8988T (cell line): Measurements from ENCODE around the gene TNFSF4.

Source experiments
- DNase-seq: peaks from one replicate; pipeline ENCODE4 v3.0.0; 2011

TNFSF4 gene

GRCh38 chr1:173210283-173210682 lies 3.2 kb upstream of the TNFSF4 start:
- no peak for DNase-seq

DNA sequence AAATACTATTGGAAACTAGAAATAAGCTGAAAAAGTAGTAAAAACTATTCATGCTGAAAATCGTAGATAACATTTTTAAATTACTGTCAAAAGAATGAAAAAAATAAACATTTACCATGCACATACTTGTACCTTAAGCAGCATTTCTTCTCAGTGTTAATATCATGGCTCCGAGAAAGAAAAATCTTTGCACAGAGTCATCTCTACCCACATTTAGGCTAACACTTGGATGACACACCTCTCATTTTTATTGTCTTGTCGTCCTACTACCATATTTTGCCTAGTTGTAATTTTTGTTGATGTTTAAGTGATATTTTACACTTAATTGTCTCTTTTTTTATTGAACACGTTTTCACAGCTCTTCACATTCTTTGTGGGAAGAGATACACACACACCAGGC lies 1.7 kb upstream of the TNFSF4 start:
- no peak for DNase-seq

- DNase-seq, result no peak
Measured at GRCh38 chr1:173208146-173208545, 1.0 kb upstream of the TNFSF4 start.

DNA sequence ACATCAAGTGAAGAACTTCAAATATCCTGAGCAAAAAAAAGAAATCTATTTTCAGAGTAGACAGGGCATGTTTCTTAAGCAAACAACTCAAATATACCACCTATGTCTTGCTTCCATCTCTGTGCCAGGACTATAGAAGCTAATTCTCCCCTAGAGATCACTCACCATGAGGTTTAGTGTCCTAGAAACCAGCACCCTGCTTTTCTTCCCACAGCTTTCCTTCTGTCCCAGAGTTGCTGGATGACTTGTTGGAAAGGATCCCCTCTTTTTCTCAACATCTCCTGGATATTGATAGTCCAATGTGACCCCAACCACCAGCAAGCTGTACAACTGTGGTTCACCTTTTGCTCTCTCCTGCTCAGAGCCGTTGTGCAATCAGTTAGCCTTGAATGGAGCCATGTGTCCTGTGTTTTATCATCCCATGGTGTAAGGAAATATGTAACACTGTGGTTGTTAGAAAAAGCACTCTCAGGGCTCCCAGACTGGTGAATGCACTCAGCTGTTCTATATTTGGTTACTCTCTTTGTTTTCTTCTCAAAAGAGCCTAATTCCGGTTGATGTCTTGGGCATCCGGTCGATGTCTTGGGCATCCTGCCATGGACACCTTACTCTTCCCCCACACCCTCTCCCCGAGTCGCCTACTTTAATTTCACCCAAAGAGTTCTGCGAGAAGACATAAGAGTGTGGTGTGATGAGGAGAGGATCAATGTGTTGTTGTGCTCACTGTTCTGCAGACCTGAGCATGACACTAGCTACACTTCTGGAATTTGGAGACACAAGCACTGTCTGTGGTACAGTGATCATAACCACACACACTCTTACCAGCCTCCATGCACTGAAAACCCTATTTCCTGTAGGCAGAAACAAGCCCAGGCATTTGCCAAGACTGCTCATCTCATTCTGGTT lies 1.7 kb downstream of the TNFSF4 start:
- DNase-seq, result no peak

DNA sequence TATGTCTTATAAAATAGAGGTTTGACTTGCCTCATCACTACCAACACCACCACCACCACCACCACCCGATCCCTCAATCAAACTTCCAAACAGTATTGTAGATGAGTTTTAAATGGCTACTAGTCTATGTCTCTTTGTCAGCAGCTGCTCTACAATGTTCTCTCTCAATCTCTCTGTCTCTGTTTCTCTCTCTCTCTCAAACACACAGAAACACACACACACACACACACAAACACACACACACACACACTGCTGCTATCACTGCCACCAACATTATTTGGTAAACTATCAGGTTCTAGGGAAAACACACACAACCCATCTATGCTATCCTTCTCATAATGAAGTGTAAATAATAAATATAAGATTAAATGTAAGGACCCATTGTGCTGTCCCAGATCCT lies 2.4 kb downstream of the TNFSF4 start:
- DNase-seq, result no peak

GRCh38 chr1:173202424-173203145 lies 4.5 kb downstream of the TNFSF4 start:
- DNase-seq, result no peak

DNA sequence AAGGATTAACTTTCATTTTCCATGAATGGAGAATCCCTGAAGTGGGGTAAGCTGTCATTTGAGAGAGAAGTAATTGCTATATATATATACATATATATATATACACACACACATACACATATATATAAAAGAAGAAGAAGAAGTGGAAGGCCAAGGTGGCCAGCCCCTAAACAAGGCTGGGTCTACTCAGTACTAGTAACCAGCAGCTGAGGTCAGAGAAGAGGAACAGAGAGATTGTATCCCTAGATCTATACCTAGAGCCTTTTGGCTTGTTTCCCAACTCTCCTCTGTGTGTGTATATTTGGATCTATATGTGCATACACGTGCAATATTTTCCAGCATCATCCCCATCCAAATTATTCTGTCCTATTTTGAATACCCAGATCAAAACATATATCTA lies 5.2 kb downstream of the TNFSF4 start:
- DNase-seq, result no peak

DNA sequence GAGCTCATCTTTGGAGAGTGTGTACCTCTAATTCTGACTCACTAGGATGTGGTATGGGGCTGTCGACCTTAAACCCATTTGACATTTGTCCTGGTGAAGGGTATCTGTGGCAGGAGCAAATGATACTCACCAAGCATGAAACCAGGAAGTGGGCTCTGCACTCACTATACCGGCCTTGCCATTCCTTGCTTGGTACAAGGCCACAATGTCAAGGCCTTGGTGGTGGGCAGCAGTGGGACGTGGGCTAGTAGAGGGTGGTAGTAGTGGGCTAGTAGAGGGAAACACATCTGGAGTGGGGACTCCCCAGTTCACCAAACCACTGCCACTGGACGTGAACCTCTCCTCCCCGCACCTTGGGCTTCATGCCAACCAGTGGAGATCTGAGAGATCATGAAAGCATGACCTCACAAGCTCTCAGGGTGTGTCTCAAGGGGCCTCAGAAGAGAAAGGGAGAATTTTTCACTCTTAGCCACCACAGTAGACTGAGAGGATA lies 11.5 kb downstream of the TNFSF4 start:
- no peak for DNase-seq

GRCh38 chr1:173193639-173194038 lies 13.5 kb downstream of the TNFSF4 start:
- no peak for DNase-seq

GRCh38 chr1:173191011-173191705 lies 16.0 kb downstream of the TNFSF4 start:
- DNase-seq, result no peak

- no peak for DNase-seq
Measured at GRCh38 chr1:173190101-173190936, 16.8 kb downstream of the TNFSF4 start.

DNA sequence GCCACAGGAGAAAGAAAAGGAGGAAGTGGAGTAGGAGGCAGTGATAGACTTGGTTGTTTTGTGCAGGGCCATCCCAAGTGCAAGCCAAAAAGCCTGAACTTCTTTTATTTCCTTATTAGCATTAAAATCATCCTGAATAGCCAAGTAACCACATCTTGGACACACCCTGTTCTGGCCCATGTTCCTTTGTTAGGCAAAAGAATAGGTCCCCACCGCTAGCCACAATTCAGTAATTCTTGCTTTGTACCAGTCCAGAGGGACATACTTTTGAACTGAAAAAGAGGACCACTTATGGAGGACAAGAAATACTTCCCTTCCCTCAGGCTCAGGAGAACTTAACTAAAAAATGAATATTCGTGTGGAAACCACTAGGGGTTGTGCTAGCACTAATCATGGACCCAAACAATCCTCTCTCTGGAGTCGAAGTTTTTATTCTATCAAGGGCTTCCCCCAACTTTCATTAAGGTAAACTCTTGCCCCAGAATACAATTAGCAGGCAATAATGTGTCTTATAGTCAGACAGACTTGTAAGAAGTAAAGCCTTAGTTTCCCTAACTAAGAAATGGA lies 19.4 kb downstream of the TNFSF4 start:
- no peak for DNase-seq

GRCh38 chr1:173181791-173182190 lies 25.3 kb downstream of the TNFSF4 start:
- no peak for DNase-seq

DNA sequence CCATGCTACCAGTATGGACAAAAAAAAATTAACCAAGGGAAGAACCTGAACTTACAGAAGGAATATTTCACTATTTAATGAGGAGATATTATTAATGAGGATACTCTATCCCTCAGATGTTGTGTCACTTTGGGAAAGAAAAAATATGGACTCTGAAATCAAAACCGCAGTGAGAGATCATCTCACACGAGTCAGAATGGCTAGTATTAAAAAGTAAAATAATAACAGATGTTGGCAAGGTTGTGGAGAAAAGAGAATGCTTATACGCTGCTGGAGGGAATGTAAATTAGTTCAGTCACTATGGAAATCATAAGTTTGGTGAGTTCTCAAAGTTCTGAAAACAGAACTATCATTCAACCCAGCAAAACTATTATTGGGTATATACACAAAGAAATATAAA lies 30.9 kb downstream of the TNFSF4 start:
- no peak for DNase-seq

DNA sequence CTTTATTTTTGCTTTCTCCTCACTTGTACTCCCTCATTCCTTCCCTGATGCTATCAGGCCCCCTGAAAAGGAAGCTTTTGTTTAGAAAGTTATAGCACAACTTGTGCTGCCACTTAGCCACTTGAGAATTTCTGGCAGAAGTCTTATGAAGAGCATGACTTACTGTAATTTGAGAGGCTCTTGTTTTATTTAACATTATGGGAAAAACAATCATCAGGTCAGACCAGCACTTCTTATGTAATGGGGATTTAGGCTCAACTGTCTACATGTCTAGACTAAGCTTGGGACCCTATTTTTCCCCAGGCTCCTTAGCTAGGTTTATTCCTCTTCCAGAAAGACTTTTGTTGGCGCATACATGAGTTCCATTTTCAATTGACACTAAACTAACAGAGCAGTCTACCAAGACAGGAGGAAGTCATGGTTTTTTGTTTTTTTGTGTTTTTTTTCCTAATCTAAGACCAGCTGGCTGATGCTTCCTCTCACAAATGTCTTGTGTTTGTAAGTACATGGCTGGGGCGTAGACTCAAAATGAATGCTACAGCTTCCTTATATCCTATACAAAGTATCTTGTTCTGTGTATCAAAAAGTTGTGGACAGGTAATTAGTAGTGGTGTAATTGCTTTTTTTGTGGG lies 31.5 kb downstream of the TNFSF4 start:
- no peak for DNase-seq

GRCh38 chr1:173173388-173173787 lies 33.7 kb downstream of the TNFSF4 start:
- no peak for DNase-seq

- no peak for DNase-seq
Measured at GRCh38 chr1:173171152-173171551, 36.0 kb downstream of the TNFSF4 start.

GRCh38 chr1:173168941-173169340 lies 38.2 kb downstream of the TNFSF4 start:
- DNase-seq, result no peak

DNA sequence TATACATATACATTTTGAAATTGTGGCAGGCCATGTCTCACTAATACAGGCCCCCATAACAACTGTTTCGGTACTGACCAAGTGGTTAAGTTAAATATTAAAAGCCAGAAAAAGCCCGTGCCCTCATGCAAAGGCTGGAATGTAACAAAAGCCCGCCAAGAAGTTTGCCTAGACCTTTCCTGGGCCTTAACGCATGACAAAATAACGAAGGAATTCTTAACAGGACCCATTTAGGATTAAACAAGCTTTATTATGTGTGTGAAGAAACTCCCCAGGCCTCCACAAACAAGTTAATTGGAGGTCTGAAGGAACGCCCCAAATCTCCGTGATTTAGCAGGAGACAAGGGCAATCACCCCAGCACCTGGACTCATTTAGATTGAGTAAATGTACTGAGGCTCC lies 42.4 kb downstream of the TNFSF4 start:
- DNase-seq, result no peak

DNA sequence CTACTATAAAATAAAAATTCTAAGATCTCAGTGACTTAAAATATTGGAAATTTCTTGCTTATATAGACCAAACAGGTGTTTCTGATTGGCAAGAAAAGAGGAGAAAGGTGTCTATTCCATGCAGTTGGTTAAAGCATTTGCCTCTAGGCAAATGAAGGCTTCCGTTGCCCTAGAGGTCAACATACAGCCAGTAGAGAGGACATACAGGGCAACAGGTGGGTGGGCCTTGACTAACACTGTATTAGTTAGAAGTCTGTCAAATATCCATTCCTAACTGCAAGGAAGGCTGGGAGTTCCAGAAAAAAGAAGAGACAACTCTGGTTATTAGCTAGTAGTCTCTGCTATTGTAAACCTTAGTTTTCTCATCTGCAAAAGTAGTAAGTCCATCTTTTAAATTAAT lies 43.0 kb downstream of the TNFSF4 start:
- no peak for DNase-seq

GRCh38 chr1:173163222-173163621 lies 43.9 kb downstream of the TNFSF4 start:
- no peak for DNase-seq

DNA sequence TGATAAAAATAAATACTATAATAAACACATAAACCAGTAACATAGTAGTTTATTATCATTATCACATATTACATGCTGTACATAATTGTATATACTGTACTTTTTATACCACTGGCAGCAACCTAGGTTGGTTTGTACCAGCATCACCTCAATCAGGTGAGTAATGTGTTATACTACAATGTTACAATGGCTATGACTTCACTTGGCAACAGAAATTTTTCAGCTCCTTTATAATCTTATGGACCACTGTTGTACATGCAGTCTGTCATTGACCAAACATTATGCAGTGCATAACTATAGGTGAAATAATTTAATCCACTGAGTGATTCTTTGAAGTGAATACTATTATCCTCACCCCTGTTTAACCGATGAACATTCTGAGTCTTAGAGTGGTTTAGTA lies 44.5 kb downstream of the TNFSF4 start:
- DNase-seq, result no peak
